Measurements from ENCODE around the gene KLRG1.

- no peak for TF ChIP-seq CTCF (IDR thresholded peaks at IDR 0.05; ENCODE audit: insufficient read depth, low read length)
- no peak for TF ChIP-seq GABPA (IDR thresholded peaks at IDR 0.05; ENCODE audit: low read depth)
- no peak for TF ChIP-seq POLR2AphosphoS5 (IDR thresholded peaks at IDR 0.05; ENCODE audit: low read depth)
- TF ChIP-seq REST (IDR thresholded peaks at IDR 0.05; ENCODE audit: insufficient replicate concordance, low read depth) = no peak
- no peak for TF ChIP-seq SPI1 (IDR thresholded peaks at IDR 0.05; ENCODE audit: borderline replicate concordance, low read depth)
Measured at GRCh38 chr12:8970432-8970831, 18.9 kb upstream of the KLRG1 start.
